Caco-2 (cell line): ENCODE measurements around the gene CPHXL2. TPM values are rescaled to one million over a fixed set of nuclear protein-coding genes. Genes with fewer than 3 reads are reported as not detected.

Experiments
- BruUV-seq: library from RNA; stranded (reverse); fragments of 400-500 nt; replicated peaks from 2 replicates; lab custom pipeline; 2021; lab: Mats Ljungman, UMichigan
- CTCF ChIA-PET: fragments of 300-600 bp; sonication (Branson Sonifier 250); formaldehyde crosslinking; loops from one replicate; lab custom pipeline; 2022; ENCODE audit warnings: antibody characterized with exemption; lab: Charles Lee
- POLR2A ChIA-PET: fragments of 300-600 bp; sonication (Branson Sonifier 250); formaldehyde crosslinking; loops from one replicate; lab custom pipeline; 2022; ENCODE audit warnings: antibody characterized with exemption; lab: Charles Lee
- DNase-seq, 2 experiments: peaks; one replicate each; pipeline versions ENCODE4 v3.0.0 to v3.0.0-alpha.2; 2020 to 2022
- H3K27me3 ChIP-seq: replicated peaks from 2 replicates; pipeline ENCODE4 v1.6.0; 2011; ENCODE audit warnings: low read length; ENCODE audit not compliant: control insufficient read depth, insufficient read depth
- H3K36me3 ChIP-seq: 2 replicates; pipeline ENCODE4 v1.5.1; 2011; ENCODE audit warnings: low read length; ENCODE audit not compliant: control insufficient read depth, insufficient read depth
- H3K4me1 ChIP-seq: fragments of 250-450 bp; sonication (Bioruptor Pico); 2 replicates; pipeline ENCODE4 v1.5.1; 2020; ENCODE audit warnings: mild to moderate bottlenecking
- H3K4me3 ChIP-seq: 2 replicates; pipeline ENCODE4 v1.5.1; 2011; ENCODE audit warnings: low read depth, mild to moderate bottlenecking, control low read depth, low read length
- H3K9me3 ChIP-seq: fragments of 250-450 bp; sonication (Bioruptor Pico); 2 replicates; pipeline ENCODE4 v1.5.1; 2020; ENCODE audit warnings: mild to moderate bottlenecking, moderate library complexity
- H3K27ac Mint-ChIP-seq: one replicate; pipeline ENCODE4 v1.8.0; 2022; ENCODE audit warnings: mixed read lengths; ENCODE audit not compliant: unreplicated experiment
- H3K27me3 Mint-ChIP-seq: one replicate; pipeline ENCODE4 v1.8.0; 2022; ENCODE audit warnings: mixed read lengths; ENCODE audit not compliant: insufficient read depth, unreplicated experiment
- H3K36me3 Mint-ChIP-seq: one replicate; pipeline ENCODE4 v1.8.0; 2022; ENCODE audit warnings: mild to moderate bottlenecking, mixed read lengths; ENCODE audit not compliant: insufficient read depth, unreplicated experiment
- H3K4me1 Mint-ChIP-seq: one replicate; pipeline ENCODE4 v1.8.0; 2022; ENCODE audit warnings: low read depth, mixed read lengths; ENCODE audit not compliant: unreplicated experiment
- H3K4me3 Mint-ChIP-seq: one replicate; pipeline ENCODE4 v1.8.0; 2022; ENCODE audit warnings: mild to moderate bottlenecking, moderate library complexity, mixed read lengths; ENCODE audit not compliant: unreplicated experiment
- H3K9me3 Mint-ChIP-seq: one replicate; pipeline ENCODE4 v1.8.0; 2022; ENCODE audit warnings: mixed read lengths; ENCODE audit not compliant: unreplicated experiment
- CTCF ChIP-seq, 2 experiments: fragments of 200-600 bp in 1 of 2; IDR thresholded peaks; 1 replicate in 1 of 2; 2 replicates in 1 of 2; pipeline versions ENCODE4 v1.5.1 to v1.8.0; 2011 to 2022; ENCODE audit warnings: antibody characterized with exemption in 1 of 2, control low read depth in 1 of 2, inconsistent platforms in 1 of 2, low read depth in 1 of 2, low read length in 1 of 2, mild to moderate bottlenecking in 1 of 2, moderate library complexity in 1 of 2; ENCODE audit not compliant: insufficient read depth in 1 of 2, severe bottlenecking in 1 of 2, unreplicated experiment in 1 of 2
- intact Hi-C: fragments of 100-400 bp; cut with micrococcal nuclease; formaldehyde crosslinking; loops from one replicate; pipeline ENCODE4 v1.10.0; 2022; ENCODE audit not compliant: unreplicated experiment
- total RNA-seq: library from RNA; stranded (reverse); gene quantifications from 2 replicates; pipeline ENCODE4 v1.2.3, GENCODE V29; 2022

Gene CPHXL2
- total RNA-seq, 1 experiment from 2014 or later = not detected

- Histone ChIP-seq H3K4me3 (no peak overlapping the region), H3K27me3 (no peaks in the 10 kb centered on the region), H3K36me3 (peaks cover 11% of the 10 kb centered on the region), H3K9me3 (no peaks in the 10 kb centered on the region), H3K4me1 (peaks cover 3% of the 10 kb centered on the region; the same call in 1 of the 2 replicates)
- Mint-ChIP-seq H3K36me3 (peaks cover 99% of the 10 kb centered on the region), H3K4me1 (no peaks in the 10 kb centered on the region), H3K9me3 (no peaks in the 10 kb centered on the region), H3K4me3 (no peak overlapping the region), H3K27ac (no peak overlapping the region), H3K27me3 (no peaks in the 10 kb centered on the region)
- POLR2A ChIA-PET = no interaction called here
- DNase-seq = no peak
- intact Hi-C loops = no loop called here
- CTCF ChIA-PET = no interaction called here
- no TSS peak for BruUV-seq
- TF ChIP-seq CTCF (IDR thresholded peaks at IDR 0.05; ENCODE audit: insufficient read depth in 1 of 2, low read depth in 1 of 2, low read length in 1 of 2, severe bottlenecking in 1 of 2, unreplicated experiment in 1 of 2) = no peak
Measured at GRCh38 chr16:75635036-75635435, 41.8 kb downstream of the CPHXL2 start.

- no peak overlapping the region for H3K4me3 Mint-ChIP-seq
- H3K27me3 ChIP-seq = no peaks in the 10 kb centered on the region
- no TSS peak for BruUV-seq
- H3K4me1 ChIP-seq = peaks cover 3% of the 10 kb centered on the region; the same call in 1 of the 2 replicates
- H3K36me3 ChIP-seq = peaks cover 17% of the 10 kb centered on the region
- no peak overlapping the region for H3K27ac Mint-ChIP-seq
- TF ChIP-seq CTCF (IDR thresholded peaks at IDR 0.05; ENCODE audit: insufficient read depth in 1 of 2, low read depth in 1 of 2, low read length in 1 of 2, severe bottlenecking in 1 of 2, unreplicated experiment in 1 of 2) = no peak
- H3K9me3 ChIP-seq = no peaks in the 10 kb centered on the region
- no peaks in the 10 kb centered on the region for H3K4me1 Mint-ChIP-seq
- no peaks in the 10 kb centered on the region for H3K27me3 Mint-ChIP-seq
- DNase-seq = peak in 1 of 2 experiments; percentile 53
- ChIA-PET POLR2A (interaction anchor here (1.3 kb wide), 1 partner anchor 10 kb away, joined by 3 read pairs; the partner anchor contains the start of gene ADAT1), CTCF (no interaction called here)
- H3K9me3 Mint-ChIP-seq = no peaks in the 10 kb centered on the region
- H3K4me3 ChIP-seq = no peak overlapping the region
- intact Hi-C loops = no loop called here
- peaks cover 100% of the 10 kb centered on the region for H3K36me3 Mint-ChIP-seq
Measured at GRCh38 chr16:75632857-75633256, 44.0 kb downstream of the CPHXL2 start.

GRCh38 chr16:75630052-75630451 is 46.8 kb downstream of the CPHXL2 start:
- H3K27me3 ChIP-seq = no peaks in the 10 kb centered on the region
- H3K36me3 ChIP-seq = peaks cover 16% of the 10 kb centered on the region
- DNase-seq = no peak
- Mint-ChIP-seq H3K27ac (no peak overlapping the region), H3K4me1 (peaks cover 25% of the 10 kb centered on the region), H3K36me3 (peaks cover 100% of the 10 kb centered on the region), H3K27me3 (no peaks in the 10 kb centered on the region), H3K9me3 (peaks cover 10% of the 10 kb centered on the region), H3K4me3 (no peak overlapping the region)
- no TSS peak for BruUV-seq
- ChIA-PET CTCF (interaction anchor here (1.2 kb wide), 1 partner anchor 113 kb away, joined by 3 read pairs; no protein-coding TSS in a partner anchor), POLR2A (no interaction called here)
- no peaks in the 10 kb centered on the region for H3K9me3 ChIP-seq
- intact Hi-C loops = no loop called here
- TF ChIP-seq CTCF (IDR thresholded peaks at IDR 0.05; ENCODE audit: insufficient read depth in 1 of 2, low read depth in 1 of 2, low read length in 1 of 2, severe bottlenecking in 1 of 2, unreplicated experiment in 1 of 2) = no peak
- H3K4me1 ChIP-seq = peaks cover 23% of the 10 kb centered on the region
- H3K4me3 ChIP-seq = no peak overlapping the region
